Eye (tissue), 1 donor: ENCODE results near the gene KIAA1755.
A peak's percentile ranks its signal among the peaks of the same experiment; 100 is the strongest.

ENCODE experiments used
- DNase-seq: peaks from one replicate; pipeline ENCODE4 v3.0.0-alpha.2; 2015

KIAA1755 gene

GRCh38 chr20:38179846-38180245, 80.7 kb downstream of the KIAA1755 start:
- no peak for DNase-seq

GRCh38 chr20:38178581-38178980, 82.0 kb downstream of the KIAA1755 start:
- DNase-seq, result no peak

GRCh38 chr20:38178065-38178491, 82.5 kb downstream of the KIAA1755 start:
- no peak for DNase-seq

DNA sequence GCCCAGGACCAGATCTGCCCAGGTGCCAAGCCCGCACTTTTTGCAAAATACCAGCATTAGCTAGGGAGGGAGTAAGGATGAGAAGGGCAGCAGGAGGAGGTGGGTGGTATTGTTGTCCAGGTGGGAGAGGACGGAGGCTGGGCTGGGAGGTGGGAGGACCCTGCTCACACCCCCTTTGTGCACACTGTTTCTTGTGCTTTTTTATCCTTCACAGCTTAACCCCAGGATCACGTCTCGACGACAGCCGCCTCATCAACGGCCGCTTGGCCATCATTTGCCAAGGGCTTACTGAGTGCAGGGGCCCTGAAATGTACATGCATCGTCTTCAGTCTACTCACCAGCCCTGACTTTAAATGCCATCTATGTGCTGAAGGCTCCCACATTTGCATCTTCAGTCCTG, 83.3 kb downstream of the KIAA1755 start:
- no peak for DNase-seq

DNA sequence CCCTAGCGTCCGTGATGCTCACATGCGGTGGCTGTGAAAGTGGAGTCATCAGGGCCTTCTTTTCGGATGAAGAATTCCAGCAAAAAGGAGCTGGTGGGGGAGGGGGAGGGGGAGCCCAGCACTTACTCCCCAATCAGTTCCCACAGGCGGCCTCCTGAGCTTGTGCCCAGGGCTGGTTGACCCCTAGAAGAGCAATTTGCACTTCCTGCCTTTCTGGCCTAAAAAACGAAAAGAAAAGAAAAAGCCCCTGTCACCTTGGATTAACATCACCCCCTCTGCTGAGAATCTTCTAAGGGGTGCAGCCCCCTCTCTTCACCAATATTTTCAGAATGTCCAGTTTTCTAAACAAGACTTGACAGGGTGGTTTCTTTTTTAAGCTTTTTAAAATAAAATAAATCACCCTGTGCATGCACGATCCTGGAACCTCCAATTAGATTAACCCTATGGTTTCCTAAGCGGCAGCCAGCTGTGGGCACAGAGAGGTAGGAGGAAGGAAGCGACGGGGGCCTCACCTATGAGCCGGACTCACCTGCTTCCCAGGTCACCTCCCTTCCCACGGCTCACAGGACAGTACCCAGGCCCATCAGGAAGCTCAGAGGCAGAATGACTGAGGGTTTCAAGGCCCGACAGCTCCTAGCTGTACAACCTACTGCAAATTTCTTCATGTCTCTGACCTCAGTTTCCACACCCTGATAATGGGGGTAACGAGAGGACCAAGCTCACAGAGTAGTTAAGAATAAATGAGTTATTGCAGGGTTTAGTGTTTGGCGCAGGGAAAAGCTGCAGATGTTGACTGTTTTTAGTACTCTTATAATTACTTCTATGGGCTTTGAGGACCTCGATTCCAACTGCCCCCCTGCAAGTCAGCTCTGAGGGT, 85.0 kb downstream of the KIAA1755 start:
- DNase-seq, result peak; percentile 89

DNA sequence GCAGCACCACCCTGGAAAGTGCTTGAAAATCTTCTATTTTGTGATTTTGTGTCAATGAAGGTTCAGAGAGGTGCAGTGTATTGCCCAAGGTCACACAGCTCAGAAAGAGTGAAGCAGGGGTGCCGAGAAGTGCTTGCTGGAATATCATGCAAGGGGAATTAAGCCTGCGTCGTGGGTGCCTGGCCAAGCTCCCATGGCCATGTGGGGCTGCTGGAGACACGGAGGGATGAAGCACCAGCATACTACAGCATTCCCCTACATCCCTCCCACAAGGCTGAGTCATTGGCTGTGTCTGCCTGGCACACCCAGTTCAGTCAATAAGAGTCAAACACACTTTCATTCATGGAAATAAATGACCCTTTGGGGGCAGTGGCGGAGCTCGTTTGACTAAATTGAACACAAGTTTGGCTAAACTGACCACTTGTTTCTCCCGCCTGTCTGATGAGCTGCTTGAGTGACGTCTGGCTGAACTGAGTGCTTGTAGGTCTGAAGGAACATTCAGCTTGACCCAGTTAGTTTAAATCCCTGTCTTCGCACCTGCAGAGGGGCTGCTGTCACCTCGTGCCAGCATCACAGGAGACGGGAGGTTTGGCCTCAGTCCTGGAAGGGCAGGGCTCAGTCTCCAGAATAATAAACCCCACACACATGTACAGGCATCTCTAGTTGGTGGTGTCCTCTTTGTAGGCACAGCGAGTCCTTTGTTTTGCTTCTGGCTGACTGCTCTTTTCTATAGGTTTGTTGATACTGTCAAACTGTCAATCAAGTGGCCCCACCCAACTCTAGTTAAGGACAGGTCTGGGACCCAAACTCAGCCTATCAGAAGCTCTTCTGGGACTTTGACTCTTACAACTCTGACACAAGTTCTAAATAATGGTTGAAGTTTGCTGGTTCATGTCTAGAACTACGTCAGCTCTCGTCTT, 87.0 kb downstream of the KIAA1755 start:
- DNase-seq, result peak; percentile 37

DNA sequence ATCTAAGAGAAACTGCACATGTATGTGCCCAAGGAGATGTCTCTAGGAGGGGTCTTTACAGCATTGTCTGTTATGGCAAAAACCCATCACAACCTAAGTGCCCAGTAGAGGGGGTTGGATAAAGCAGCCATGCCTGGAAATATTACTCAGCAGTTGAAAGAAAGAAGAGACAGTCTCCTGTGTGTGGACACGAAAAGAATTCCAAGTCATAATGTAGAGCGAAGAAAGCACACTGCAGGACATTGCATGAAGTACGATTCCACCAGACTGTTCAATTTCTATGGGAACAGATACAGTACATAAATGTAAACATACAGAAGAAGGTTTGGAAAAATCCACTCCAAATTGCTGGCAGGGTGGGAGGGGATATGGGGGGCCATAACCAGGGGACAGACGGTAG, 88.1 kb downstream of the KIAA1755 start:
- peak; percentile 42 for DNase-seq

GRCh38 chr20:38171675-38172043, 88.9 kb downstream of the KIAA1755 start:
- DNase-seq, result no peak

- DNase-seq, result peak; percentile 69
Measured at GRCh38 chr20:38170826-38171674, 89.5 kb downstream of the KIAA1755 start.

DNA sequence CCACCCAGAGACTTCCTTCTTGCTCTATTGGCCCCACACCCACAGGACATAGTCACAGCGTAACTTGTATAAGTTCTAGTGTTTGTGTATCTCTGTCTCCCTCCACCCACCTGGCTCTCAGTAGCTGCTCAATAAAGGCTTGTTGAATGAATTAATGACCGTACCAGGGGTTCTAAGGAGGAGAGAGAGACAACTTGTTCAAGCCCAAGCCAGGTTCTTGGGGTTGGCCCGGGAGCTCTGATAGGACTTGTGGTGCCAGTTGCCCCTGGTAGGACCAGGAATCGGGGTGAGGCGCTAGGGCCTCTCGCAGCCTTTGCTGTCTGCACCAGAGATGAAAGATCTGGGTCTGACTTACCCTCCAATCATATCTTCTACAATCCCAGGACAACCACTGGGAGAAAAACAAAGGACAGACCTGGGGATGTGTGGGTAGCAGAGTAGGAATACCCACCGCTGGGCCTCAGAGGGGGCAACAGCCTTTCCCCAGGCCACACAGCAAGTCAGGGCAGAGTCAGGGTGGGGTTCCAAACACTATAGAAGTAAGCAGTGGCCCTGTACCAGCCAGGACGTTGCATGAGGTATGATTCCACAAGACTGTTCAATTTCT, 90.2 kb downstream of the KIAA1755 start:
- DNase-seq, result no peak

DNA sequence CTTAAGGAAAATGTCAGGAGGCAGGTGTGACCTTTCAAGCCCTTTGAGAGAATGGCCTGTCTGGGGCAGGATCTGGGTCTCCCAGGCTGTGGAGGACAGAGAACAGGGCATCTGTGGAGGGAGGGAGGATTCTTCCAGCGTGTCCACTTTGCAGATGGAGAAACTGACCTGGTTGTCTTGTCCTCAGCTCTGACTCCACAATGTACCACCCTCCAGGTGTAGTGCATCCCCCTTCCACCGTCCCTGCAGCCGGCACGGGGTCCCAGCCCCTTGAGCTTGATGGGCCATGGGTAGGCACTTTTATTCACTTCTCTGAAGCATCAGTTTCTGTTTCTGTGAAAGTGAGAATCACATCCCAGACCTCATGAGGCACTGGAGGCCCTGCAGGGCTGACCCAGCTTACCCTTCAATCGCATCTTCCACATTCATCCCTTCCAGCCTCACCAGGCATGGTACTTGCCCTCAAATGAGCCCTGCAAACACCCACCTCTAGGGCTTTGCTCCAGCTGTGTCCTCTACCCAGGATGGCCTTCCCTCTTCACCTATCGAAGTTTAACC, 90.8 kb downstream of the KIAA1755 start:
- no peak for DNase-seq

DNA sequence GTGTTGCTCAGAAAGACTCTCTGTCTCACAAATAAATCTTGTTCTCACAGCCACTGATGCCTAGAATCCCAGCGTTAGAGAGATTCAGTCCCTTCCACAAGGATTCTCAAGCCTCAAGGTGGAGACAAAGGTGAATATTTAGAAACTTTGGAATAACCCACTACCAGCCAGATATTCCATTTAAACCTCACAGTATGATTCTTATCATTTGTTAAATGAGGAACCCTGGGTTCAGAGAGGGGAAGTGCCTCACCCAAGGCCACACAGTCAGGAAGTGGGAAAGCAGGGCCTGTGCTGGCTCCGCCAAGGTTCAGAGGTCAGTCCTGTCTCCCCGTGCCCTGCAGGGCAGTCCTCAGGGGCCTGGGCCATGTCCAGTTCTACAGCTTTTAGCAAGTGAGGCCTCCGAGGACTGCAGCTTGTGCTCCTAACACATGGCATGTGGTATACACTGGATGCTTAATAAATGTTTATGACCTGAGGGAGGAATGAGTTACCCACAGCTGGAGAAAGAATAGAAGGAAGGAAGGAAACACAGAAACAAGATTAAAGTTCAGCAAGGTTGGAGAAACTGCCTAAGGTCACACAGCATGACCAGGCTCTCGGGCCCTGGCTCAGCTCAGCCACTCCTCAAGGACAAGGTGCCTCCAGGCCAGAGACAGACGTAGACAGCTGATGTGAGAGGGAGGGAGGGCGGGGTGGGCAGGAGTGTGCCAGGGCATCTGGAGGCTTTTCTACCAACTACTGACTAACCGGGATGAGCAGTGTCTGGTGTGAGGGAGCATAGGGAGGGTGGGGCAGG, 91.5 kb downstream of the KIAA1755 start:
- DNase-seq, result no peak

DNA sequence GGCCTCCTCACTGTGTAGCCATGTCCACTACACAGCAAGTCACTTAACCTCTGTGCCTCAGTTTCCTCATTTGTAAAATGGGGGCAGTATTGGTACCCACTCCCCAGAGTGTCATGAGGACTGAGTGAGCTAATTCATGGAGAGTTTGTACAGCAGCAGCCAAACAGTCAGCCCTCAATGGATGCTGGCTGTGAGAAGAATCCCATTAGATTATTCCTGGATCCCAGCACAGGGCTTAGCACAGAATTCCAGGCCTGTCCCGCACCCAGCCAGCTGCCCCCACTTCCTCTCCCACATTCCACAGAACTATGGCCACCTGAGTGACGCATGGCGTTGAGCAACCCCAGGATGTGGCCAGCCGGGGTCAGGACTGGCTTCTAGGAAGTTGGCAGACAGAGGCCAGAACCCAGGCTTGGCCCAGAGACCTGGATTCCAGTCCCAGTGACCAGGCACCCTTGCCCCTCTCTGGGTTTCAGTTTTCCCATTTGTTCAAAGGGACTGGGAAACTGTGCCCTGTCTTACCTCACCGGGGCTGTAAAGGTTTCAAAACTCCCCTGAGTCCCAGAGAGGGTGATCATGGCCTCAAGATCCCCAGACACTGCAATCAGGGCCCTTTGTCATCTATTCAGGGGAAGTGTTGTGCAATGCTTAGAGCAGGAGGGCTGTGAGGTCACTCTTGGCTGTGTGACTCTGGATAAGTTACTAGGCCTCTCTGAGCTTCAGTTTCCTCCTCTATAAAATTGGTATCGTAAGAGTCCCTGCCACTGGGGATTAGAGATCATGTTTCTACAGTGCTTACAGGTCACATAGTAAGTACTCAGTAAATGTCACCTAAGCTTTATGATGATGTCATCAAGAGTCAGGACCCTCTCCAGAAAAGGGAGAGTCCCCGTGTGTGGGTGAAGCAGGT, 92.4 kb downstream of the KIAA1755 start:
- DNase-seq, result no peak

GRCh38 chr20:38167328-38167850, 93.1 kb downstream of the KIAA1755 start:
- no peak for DNase-seq

- no peak for DNase-seq
Measured at GRCh38 chr20:38166703-38167233, 93.8 kb downstream of the KIAA1755 start.

DNA sequence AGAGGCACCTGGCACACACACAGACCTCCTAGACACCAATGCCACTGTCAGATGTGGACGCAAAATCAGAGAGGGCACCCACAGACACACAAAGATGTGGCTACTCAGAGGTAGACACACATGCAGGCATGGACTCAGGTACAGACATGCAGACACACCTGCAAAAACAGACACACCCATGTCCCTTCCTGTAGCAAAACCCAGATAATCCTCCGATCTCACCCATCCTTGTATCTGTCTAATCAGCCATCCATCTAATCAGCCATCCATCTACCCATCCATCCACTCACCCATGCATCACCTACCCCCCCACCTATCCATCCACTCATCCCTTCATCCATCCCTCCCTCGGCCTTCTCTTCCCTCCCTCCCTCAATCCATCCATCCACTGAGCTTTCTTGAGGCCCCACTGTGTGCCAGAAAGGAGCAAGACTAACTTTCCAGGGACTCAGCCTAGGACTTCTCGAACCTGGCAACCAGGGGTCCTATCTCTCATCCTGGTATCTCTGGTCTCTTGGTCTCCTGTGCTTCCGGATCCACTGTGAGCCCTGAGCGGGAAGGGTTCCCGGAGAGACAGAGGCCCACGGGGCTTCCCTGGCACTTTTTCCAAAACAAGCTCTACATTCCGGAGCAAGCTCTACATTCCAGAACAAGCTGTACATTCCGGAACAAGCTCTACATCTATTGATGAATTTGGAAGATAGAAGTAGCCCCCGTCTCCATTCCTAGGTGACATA, 94.4 kb downstream of the KIAA1755 start:
- peak; percentile 61 for DNase-seq

DNA sequence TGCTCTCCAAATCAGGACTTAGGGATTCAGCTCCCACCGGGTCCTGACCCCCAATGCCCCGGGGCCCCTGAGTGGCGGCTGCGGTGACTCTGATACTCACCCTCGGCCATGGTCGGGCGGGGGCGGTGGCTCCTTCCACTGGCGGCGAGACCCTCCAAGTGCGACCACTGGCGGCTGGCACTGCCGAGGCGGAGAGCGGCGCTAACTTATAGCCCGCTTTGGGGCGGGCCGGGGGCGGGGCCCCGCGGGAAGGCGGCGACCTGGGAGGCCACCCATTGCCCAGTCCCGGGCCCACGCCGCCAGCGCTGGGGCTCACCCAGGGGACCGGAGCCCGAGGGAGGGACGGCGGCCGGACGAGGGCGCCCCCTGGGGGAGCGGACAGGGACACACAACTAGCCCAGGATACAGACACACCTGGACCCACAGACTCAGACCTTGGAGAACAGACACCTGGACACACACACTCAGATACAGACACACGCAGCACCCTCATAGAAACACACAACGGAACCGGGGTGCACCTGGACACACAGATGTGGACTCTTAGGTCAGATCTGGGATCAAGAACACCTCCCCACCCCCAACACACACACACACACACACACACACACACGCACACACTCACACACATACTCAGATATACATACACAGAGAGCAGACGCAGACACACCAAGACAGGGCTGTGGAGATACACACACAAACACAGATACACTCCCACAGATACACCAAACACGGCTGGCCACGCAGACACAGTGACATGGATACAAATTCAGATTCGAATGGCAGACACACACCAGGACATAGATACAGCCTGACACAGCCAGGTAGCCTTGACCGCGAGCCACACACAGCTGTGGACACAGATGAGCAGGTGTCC, 95.2 kb downstream of the KIAA1755 start, which contains the start of gene TGM2:
Gene TGM2 (minus strand): TSS at position 182 of the 877 bp plus-strand sequence. CDS start 72 bp downstream, at position 110.
- peak; percentile 74 for DNase-seq
